Gastrocnemius medialis (tissue), 4 donors: ENCODE data around the gene MAPKAP1. TPM values are rescaled to one million over a fixed set of nuclear protein-coding genes. Genes with fewer than 3 reads are reported as not detected.

Source experiments
- ATAC-seq, 2 donors: fragments of 150-250 bp; one replicate each; pipeline ENCODE4 v1.9.1; 2016
- DNase-seq, 2 donors: peaks; one replicate each; pipeline ENCODE4 v3.0.0-alpha.2; 2019
- H3K27ac ChIP-seq, 4 donors: fragments of 200-600 bp; sonication (generic); 1 replicate in 1 of 4; 2 replicates in 3 of 4; pipeline ENCODE4 v1.5.1; 2016 to 2018; ENCODE audit warnings: mild to moderate bottlenecking in 2 of 4, moderate library complexity in 1 of 4
- H3K27me3 ChIP-seq, 3 donors: fragments of 200-600 bp; sonication (generic) in 2 of 3; 1 replicate in 1 of 3; 2 replicates in 2 of 3; pipeline versions ENCODE4 v1.5.1 to v1.6.0; 2016 to 2019; ENCODE audit warnings: mild to moderate bottlenecking in 1 of 3, moderate library complexity in 1 of 3
- H3K36me3 ChIP-seq, 2 donors: fragments of 200-600 bp; sonication (generic) in 1 of 2; one replicate each; pipeline ENCODE4 v1.5.1; 2017 to 2018
- H3K4me1 ChIP-seq, 2 donors: fragments of 200-600 bp; sonication (generic) in 1 of 2; one replicate each; pipeline ENCODE4 v1.5.1; 2016 to 2017; ENCODE audit warnings: mild to moderate bottlenecking in 2 of 2
- H3K4me3 ChIP-seq, 4 donors: fragments of 200-600 bp; sonication (generic) in 3 of 4; 1 replicate in 1 of 4; 2 replicates in 3 of 4; pipeline ENCODE4 v1.5.1; 2016 to 2019; ENCODE audit warnings: mild to moderate bottlenecking in 2 of 4
- H3K9me3 ChIP-seq, 3 donors: fragments of 200-600 bp; sonication (generic) in 2 of 3; 1 replicate in 1 of 3; 2 replicates in 2 of 3; pipeline ENCODE4 v1.5.1; 2016 to 2019
- POLR2A ChIP-seq, 2 donors: fragments of 450-650 bp; IDR thresholded peaks; one replicate each; pipeline ENCODE4 v1.6.1; 2017; ENCODE audit warnings: antibody characterized with exemption in 2 of 2, mild to moderate bottlenecking in 2 of 2, moderate library complexity in 2 of 2
- in situ Hi-C, 4 donors: fragments of 200-750 bp; cut with MboI; loops; one replicate each; pipeline versions ENCODE4 v1.15.0 to v1.8.0; 2017; ENCODE audit warnings: low sequenced_read_pairs in 4 of 4
- intact Hi-C: fragments of 100-400 bp; cut with DNase I; formaldehyde crosslinking; loops from one replicate; pipeline ENCODE4 v1.15.1; 2023; ENCODE audit warnings: low total_unique reads
- total RNA-seq, 4 donors: library from RNA; depleted of rRNA; stranded (reverse); fragments of >200 nt; gene quantifications; one replicate each; pipeline versions ENCODE4 v1.1.0 to v1.2.3, GENCODE V29; 2016
- TF ChIP-seq, protein P1 (sequence below), 5 experiments: fragments of 450-650 bp in 3 of 5; fragments of 200-600 bp in 2 of 5; sonication (generic) in 2 of 5; IDR thresholded peaks in 4 of 5; conservative IDR thresholded peaks in 1 of 5; 1 replicate in 4 of 5; 2 replicates in 1 of 5; pipeline ENCODE4 v1.5.1; 2016 to 2019; ENCODE audit warnings: antibody characterized with exemption in 5 of 5, mild to moderate bottlenecking in 3 of 5, moderate library complexity in 3 of 5

Gene MAPKAP1
- total RNA-seq, 4 donors from 2014 or later, result 58.2 to 123 (median 104) TPM

- no peaks in the 10 kb centered on the region for H3K9me3 ChIP-seq
- no peaks in the 10 kb centered on the region for H3K36me3 ChIP-seq
- no peak for ATAC-seq
- no peaks in the 10 kb centered on the region for H3K27me3 ChIP-seq
- no peak for DNase-seq
- H3K4me1 ChIP-seq, result no peaks in the 10 kb centered on the region
- H3K4me3 ChIP-seq, result no peak overlapping the region
- intact Hi-C loops, result no loop called here
- TF ChIP-seq, protein P1, sequence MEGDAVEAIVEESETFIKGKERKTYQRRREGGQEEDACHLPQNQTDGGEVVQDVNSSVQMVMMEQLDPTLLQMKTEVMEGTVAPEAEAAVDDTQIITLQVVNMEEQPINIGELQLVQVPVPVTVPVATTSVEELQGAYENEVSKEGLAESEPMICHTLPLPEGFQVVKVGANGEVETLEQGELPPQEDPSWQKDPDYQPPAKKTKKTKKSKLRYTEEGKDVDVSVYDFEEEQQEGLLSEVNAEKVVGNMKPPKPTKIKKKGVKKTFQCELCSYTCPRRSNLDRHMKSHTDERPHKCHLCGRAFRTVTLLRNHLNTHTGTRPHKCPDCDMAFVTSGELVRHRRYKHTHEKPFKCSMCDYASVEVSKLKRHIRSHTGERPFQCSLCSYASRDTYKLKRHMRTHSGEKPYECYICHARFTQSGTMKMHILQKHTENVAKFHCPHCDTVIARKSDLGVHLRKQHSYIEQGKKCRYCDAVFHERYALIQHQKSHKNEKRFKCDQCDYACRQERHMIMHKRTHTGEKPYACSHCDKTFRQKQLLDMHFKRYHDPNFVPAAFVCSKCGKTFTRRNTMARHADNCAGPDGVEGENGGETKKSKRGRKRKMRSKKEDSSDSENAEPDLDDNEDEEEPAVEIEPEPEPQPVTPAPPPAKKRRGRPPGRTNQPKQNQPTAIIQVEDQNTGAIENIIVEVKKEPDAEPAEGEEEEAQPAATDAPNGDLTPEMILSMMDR (IDR thresholded peaks at IDR 0.05 in 4 of 5, conservative IDR thresholded peaks at IDR 0.05 in 1 of 5), result no peak
- TF ChIP-seq POLR2A (IDR thresholded peaks at IDR 0.05), result no peak
- in situ Hi-C loops, result no loop called here
- no peak overlapping the region for H3K27ac ChIP-seq
Observed at GRCh38 chr9:125527471-125528002, 179.5 kb downstream of the MAPKAP1 start.

DNA sequence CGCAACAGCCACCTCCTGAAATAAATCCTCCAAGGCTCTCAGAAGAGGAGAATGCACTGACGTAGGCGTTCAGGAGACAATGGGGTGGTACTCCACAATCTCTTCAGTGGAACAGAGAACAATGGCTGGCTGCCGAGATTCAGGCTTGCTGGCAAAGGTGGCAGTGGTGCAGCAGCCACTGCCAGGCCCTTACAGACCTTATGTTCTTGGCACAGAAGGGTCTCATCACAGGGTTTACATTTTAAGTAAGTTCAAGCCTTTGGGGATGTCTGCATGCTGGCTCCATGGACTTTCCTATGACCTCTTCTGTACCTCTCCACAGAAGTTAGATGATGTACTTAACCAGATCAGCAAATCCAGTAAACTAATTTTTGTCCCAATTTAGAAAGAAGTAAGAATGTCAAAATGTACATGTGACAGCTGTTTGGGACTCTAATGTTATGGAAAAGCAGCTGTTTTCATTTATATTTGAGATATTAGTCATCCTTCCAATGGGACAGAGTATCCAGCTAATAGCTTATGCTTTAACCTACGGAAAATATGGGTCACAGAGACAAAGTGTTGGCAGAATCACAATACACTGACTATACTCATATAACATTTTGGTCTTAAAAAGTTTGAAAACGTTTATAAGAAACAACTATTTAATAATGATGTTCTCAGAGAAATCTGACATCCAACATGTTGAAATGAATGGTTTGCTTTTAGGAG is 180.9 kb downstream of the MAPKAP1 start:
- Histone ChIP-seq H3K27me3 (no peaks in the 10 kb centered on the region), H3K4me3 (no peak overlapping the region), H3K36me3 (no peaks in the 10 kb centered on the region), H3K27ac (no peak overlapping the region), H3K4me1 (no peaks in the 10 kb centered on the region), H3K9me3 (no peaks in the 10 kb centered on the region)
- DNase-seq, result no peak
- TF ChIP-seq, protein P1 (IDR thresholded peaks at IDR 0.05 in 4 of 5, conservative IDR thresholded peaks at IDR 0.05 in 1 of 5), result no peak
- no peak for TF ChIP-seq POLR2A (IDR thresholded peaks at IDR 0.05)
- in situ Hi-C loops (no loop called here), intact Hi-C loops (no loop called here)
- ATAC-seq, result no peak

DNA sequence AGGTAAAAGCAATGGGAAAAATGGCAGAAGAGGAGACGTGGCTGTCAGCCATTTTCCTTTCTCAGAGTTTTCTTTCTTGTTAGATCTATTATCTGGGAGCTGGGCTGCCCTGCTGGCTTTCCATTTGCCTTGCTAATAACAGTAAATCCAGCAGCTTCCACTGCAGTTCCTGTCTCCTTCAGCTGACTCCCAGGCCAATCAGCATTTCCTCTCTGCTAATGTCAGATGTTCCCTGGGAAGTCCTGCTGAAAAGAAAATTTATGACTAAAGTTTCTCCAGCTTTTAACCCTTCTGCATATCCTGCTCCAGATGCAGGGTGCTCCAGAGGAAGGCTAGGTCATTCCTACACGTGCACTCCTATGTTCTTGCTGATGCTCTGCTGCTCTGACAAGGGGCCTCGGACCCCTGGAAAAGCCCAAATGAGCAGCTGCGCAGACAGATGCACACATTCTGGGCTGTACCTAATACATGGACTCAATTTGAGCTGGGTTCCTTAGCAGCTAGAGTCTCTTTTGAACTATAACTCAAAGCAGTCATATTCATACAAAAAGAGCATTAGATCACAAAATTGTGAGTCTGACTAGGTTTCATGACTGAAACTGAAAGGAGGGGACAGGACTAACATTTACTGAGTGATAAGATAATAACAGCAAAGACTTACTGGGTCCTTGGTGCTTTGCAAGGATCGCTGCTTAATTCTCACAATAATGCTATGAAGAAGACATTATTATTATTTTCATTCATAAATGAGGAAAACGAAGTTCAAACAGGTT is 182.2 kb downstream of the MAPKAP1 start:
- Histone ChIP-seq H3K4me3 (no peak overlapping the region), H3K4me1 (no peaks in the 10 kb centered on the region), H3K36me3 (no peaks in the 10 kb centered on the region), H3K27ac (no peak overlapping the region), H3K9me3 (no peaks in the 10 kb centered on the region), H3K27me3 (no peaks in the 10 kb centered on the region)
- DNase-seq (no peak), ATAC-seq (no peak)
- intact Hi-C loops, result no loop called here
- in situ Hi-C loops, result no loop called here
- TF ChIP-seq POLR2A (IDR thresholded peaks at IDR 0.05), result no peak
- TF ChIP-seq, protein P1 (IDR thresholded peaks at IDR 0.05 in 4 of 5, conservative IDR thresholded peaks at IDR 0.05 in 1 of 5), result no peak

DNA sequence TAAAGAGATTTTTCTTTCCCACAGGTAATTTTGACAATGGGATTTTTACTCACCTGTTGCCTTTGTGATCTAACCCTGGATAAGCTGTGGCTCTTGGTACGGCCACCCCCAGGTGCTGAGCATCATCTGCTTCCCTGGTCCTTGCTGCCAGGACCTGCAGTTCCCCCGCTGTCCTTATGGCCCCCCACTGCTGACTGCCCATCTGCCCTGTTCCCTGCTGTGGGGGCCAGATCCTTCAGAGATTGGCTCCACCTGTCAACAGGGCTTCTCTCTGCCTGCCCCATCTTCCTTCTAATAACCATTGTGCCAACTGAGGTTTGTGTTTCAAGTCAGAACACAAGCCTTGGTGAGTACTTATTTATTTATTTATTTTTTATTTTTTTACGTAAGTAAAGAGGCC is 183.3 kb downstream of the MAPKAP1 start:
- H3K27ac ChIP-seq, result no peak overlapping the region
- intact Hi-C loops (no loop called here), in situ Hi-C loops (no loop called here)
- no peaks in the 10 kb centered on the region for H3K36me3 ChIP-seq
- TF ChIP-seq POLR2A (IDR thresholded peaks at IDR 0.05), result no peak
- TF ChIP-seq, protein P1 (IDR thresholded peaks at IDR 0.05 in 4 of 5, conservative IDR thresholded peaks at IDR 0.05 in 1 of 5), result no peak
- H3K4me3 ChIP-seq, result no peak overlapping the region
- H3K27me3 ChIP-seq, result no peaks in the 10 kb centered on the region
- no peaks in the 10 kb centered on the region for H3K9me3 ChIP-seq
- H3K4me1 ChIP-seq, result no peaks in the 10 kb centered on the region
- ATAC-seq, result no peak
- DNase-seq, result no peak
